Tibial nerve (tissue), 4 donors: Measurements from ENCODE around the gene ATP6V1G3.

Experiments
- CTCF ChIP-seq, 5 experiments: fragments of 200-600 bp in 3 of 5; fragments of 450-650 bp in 2 of 5; sonication (generic) in 3 of 5; IDR thresholded peaks; one replicate each; pipeline ENCODE4 v1.5.1; 2016 to 2019; ENCODE audit warnings: antibody characterized with exemption in 5 of 5, mild to moderate bottlenecking in 3 of 5, moderate library complexity in 2 of 5
- EP300 ChIP-seq, 2 donors: sonication (generic); formaldehyde crosslinking; IDR thresholded peaks; one replicate each; pipeline ENCODE4 v1.6.1; 2017; ENCODE audit warnings: antibody characterized with exemption in 2 of 2, mild to moderate bottlenecking in 1 of 2
- POLR2A ChIP-seq, 2 donors: fragments of 450-650 bp; IDR thresholded peaks; one replicate each; pipeline ENCODE4 v1.6.1; 2017; ENCODE audit warnings: antibody characterized with exemption in 2 of 2, mild to moderate bottlenecking in 2 of 2, moderate library complexity in 2 of 2

GRCh38 chr1:198483006-198483405 lies 57.5 kb downstream of the ATP6V1G3 start:
- TF ChIP-seq CTCF (IDR thresholded peaks at IDR 0.05) (no peak), POLR2A (IDR thresholded peaks at IDR 0.05) (no peak), EP300 (IDR thresholded peaks at IDR 0.05) (no peak)
